Frontal cortex (tissue), 4 donors: ENCODE measurements around the gene HK2. TPM values are rescaled to one million over a fixed set of nuclear protein-coding genes. Genes with fewer than 3 reads are reported as not detected.

Source experiments
- DNase-seq, 2 donors: peaks; one replicate each; pipeline ENCODE4 v3.0.0; 2012; ENCODE audit warnings: low spot score in 2 of 2
- FAIRE-seq: peaks from 2 replicates; lab custom pipeline; 2012; peaks lifted over from hg19 to GRCh38; lab: Jason Lieb, UNC
- total RNA-seq: library from RNA; depleted of rRNA; stranded (reverse); fragments of >200 nt; gene quantifications from one replicate; pipeline ENCODE4 v1.2.3, GENCODE V29; 2014
- donor health status: control.
- donor health status: control.
- donor health status: control.

Gene HK2
- total RNA-seq, 1 donor from 2014 or later = 3.7 TPM

DNA sequence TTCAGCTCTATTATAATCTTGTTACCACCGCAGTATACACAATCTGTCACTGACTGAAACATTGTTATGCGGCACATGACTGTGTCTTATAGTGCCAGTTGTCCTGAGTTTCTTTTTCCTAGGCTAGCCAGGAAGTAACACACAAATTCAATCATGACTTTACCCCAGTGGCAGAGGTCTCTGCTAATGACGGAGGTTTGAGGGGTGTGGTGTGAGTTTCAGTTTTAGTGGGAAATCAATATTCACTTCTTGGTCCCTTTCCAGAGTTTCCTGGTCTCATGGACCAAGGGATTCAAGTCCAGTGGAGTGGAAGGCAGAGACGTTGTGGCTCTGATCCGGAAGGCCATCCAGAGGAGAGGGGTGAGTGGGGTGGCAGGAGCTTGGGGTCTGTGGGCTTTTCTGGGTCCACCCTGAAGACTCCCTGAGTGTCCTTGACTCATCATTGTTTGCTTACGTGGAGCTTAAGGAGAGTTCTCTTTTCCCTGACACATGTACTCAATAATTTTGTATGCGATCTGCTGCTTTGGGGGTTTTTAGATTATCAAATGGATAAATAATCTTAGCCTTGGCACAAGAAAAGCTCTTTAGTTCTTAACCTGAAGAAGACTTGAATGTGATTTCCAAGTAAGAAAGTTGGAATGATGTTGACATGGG lies 39.2 kb downstream of the HK2 start:
- no peak for FAIRE-seq
- DNase-seq = no peak

DNA sequence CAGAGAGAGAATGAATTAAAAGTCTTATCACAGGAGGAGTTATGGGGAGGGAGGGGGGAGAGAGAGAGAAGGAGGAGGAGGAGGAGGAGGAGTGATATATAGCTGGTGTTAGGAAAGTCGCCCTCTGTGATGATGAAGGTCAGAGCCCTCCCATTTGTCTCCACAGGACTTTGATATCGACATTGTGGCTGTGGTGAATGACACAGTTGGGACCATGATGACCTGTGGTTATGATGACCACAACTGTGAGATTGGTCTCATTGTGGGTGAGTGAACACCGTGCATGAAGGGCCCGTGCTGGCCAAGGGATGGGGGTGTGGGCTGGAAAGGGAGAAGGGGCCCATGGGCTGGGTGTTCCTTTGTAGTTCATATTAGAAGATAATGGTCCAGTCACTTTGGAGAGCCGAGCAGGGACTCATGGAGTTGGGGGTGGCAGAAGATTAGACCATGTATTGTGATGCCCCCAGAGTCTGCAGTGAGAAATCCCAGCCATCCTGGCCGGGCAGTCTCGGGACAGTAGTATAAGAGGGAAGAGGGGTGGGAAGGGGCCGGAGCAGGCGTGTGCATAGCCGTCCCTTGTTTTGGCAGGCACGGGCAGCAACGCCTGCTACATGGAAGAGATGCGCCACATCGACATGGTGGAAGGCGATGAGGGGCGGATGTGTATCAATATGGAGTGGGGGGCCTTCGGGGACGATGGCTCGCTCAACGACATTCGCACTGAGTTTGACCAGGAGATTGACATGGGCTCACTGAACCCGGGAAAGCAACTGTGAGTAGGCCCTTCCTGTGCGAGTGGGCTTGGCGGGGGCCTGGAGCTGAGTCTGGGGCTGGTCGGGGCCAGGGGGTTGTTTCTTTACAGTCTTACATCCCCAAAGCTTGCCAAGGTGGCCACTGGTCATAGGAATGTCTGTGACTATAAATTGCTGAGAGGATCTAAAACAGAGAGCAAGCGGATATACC lies 40.0 kb downstream of the HK2 start:
- FAIRE-seq (no peak), DNase-seq (no peak)

DNA sequence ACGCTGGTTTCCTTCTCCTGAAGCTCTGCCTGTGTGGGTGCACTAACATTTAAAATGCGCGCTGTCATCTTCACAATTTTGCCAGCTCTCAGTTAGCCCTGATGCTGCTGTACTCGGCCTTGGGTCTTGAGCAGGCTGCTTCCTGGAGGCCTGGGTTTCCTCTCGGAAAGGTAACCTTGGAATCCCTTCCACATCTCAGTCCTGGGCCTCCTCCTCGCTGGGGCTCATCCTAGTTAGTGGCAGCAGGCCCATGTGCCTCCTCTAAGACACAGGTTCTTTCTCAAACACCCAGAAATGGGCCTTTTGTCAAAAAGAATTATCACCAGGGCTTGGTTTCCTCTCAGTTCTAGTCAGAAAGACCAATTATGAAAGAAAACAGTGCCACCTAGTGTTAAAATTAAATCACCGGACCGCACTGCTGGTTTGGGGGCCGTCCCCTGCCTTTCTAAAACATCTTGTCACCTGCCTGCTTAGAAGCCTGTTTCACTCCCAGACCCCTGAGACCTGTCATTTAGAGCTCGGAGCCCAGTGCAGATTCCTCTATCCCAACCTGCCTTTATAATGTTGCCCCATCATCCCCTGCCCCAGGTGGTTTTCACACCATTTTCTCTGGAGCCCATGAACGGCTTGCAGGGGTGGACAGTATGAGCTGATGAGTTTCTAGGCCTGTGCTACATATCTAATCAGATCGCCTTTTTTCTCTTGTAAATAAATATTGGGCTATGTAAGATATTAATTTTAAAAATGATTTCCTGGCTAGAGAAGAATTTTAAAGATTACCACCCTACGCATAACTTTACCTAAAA lies 42.4 kb downstream of the HK2 start:
- FAIRE-seq (no peak), DNase-seq (peak; percentile 56 to 70)

DNA sequence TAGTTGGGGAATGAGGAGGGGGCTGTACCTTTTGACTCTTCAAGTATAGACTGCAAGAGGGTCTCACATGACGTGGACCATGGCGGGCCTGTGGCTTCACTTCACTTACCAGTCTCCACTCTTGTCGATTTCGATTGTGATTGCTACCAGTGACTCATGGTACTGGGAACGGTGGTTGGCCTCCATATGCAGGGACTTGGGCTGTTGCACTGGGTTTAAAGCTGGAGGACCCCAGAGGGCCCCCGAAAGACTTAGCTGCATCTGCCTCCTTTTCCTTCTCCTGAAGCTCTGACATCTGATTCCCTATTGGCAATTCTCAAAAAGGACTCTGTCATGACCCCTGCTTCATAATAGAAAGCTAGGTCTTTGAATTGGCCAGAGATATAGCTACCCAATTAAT lies 43.4 kb downstream of the HK2 start:
- DNase-seq (no peak), FAIRE-seq (no peak)

DNA sequence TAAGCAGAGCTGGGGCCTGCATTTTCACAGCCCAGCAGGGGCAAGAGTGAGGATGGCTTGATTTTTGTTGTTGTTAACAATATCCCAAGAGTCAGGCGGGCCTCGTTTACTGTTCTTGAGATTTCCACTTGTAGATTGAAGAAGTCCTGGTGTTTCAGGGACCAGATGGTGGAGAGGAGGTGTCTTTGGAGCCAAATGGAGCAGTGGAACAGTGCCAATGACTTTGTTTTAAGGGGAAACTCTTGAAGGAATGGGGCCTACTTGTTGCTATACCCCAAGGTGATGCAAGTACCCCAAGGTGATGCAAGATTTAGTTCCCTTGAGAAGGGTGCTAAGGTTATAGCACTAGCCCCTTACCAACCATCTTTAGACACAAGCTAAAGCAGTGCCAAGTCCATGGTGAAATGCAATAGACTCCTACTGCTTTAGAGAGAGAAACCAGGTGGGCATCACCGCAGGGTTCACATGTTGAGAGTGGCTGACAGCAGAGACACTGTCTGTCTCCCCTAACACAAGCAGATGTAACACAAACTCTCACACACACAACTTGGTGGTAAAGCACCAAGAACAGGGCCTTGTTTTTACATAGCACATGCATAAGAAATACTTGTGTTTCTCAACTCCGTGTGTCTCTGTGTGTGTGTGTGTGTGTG lies 44.0 kb downstream of the HK2 start:
- no peak for FAIRE-seq

DNA sequence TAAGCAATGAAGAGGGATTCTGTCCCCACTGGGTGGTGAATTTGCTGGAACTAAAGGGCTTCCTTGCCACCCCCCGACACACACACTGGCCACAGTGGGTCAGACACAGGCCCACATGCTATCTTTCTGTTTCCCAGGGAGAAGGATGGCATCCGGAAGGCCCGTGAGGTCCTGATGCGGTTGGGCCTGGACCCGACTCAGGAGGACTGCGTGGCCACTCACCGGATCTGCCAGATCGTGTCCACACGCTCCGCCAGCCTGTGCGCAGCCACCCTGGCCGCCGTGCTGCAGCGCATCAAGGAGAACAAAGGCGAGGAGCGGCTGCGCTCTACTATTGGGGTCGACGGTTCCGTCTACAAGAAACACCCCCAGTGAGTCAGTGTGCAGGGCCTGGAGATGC lies 44.6 kb downstream of the HK2 start:
- DNase-seq (no peak), FAIRE-seq (no peak)

More for the DNA sequence above, 44.0 kb downstream of the HK2 start:
- DNase-seq = no peak

DNA sequence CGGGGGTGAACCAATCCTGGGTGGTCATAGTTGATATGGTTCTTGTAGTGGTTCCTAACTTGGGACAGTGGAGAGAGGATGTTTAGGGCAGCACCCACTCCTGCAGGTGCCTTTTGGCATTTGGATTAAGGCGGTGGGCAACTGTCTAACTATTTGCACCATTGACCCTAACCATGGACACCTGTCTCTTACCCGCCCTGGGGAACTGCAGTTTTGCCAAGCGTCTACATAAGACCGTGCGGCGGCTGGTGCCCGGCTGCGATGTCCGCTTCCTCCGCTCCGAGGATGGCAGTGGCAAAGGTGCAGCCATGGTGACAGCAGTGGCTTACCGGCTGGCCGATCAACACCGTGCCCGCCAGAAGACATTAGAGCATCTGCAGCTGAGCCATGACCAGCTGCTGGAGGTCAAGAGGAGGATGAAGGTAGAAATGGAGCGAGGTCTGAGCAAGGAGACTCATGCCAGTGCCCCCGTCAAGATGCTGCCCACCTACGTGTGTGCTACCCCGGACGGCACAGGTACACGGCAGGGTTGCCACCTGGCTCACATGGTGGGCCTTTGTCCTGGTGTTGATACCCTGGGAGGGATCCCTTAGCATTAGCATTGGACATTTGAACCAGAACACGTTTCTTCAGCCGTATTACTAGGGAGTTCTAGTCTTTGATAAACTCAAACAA lies 46.3 kb downstream of the HK2 start:
- FAIRE-seq (no peak), DNase-seq (no peak)

DNA sequence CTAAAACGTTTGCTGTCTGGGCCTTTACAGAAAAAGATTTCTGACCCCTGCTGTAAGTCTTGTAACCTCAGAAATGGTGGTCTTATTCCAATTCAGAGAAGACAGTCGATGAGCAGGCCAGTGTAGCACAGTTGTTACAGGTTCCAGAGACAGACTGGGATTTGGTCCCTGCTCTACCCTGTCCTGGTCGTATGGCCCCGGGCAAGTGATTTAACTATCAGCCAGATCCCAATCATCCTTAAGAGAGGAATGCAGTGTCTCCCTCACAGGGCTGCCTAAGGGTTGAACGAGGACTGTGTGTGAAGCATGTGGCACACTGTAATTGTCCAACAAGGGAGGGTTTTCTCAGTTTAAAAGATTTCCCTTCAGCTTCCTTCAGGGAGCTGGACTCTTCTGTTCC lies 47.2 kb downstream of the HK2 start:
- FAIRE-seq = no peak
- DNase-seq = no peak

DNA sequence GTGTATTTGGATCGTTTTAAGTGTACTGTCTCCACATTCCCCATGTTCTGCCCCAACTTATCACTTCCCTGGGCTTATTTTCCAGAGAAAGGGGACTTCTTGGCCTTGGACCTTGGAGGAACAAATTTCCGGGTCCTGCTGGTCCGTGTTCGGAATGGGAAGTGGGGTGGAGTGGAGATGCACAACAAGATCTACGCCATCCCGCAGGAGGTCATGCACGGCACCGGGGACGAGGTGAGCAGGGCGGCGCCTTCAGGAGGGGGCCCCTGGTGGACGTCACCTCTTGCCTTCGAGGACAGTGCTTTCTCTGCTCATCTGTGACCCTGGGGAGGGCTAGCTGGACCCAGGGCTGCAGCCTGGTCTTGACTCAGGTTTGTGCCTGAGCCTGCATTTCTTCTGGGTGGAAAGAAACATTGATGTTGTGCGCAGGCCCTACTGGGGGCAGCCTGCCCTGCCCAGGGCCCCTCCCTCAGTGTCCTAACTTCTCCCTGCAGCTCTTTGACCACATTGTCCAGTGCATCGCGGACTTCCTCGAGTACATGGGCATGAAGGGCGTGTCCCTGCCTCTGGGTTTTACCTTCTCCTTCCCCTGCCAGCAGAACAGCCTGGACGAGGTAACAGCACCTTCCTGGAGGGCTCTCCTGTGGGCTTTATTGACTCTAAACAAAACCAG lies 47.8 kb downstream of the HK2 start:
- DNase-seq = no peak
- FAIRE-seq = no peak

DNA sequence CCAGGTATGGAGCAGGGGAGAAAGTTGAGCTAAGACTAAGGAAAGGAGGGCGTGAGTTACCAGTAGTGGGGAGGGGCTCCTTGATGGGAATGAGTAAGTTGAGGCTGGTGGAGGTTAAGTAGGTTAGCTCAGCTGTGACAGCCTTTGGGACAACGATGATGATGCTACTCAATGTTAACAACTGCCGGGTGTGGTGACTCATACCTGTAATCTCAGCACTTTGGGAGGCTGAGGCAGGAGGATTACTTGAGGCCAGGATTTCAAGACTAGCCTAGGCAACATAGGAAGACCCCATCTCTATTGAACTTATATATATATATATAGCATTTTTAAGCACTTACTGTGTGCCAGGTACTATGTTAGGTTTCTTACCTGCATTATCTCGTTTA lies 48.4 kb downstream of the HK2 start:
- FAIRE-seq (no peak), DNase-seq (no peak)

DNA sequence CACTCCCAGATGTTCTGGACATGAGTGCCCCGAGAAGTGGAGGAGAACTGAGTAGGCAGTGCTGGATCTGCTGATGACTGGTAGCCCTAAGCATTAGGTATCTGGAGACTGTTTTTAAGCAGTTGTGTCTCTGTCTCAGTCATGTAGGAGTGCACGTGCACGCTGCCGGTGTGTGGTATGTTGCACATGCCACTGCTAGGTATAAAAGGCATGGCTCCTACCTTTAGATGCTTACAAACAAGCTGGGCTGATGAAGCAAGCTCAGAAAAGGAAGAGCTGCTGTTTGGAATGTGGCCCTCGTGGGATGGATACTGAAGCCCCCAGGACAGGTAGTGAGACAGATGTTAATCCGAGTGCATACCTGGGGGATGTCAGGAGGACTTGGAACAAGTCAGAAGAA lies 49.1 kb downstream of the HK2 start:
- no peak for FAIRE-seq
- no peak for DNase-seq

DNA sequence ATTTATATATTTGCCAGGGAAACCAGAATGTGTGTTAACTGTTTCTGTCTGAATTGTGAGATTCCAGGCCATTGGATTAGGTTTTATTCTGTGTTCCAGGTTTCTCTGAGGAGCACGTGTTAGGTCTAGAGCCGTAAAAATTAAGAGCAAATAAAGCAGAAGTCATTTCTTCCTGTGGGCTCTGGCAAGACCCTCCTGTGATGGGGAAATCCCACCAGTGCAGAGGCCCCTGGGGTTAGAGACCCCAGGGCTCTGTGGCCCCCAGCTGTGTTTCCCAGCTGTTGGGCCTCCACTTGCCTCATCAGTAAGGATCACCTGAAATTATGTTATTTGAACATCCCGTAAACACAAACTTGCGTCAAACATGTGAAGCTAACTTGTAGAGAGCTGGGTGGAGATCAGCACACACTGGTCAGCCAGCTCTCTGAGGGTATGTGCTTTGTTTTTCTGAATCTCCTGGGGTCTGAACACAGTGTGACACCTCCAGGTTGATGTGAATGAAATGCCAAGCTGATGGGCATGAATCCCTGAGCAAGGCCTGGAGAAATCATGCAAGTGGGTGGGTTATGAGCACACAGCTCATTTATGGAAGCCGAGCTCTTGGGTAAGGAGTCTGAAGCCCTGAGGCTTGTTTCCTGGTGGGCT lies 50.3 kb downstream of the HK2 start:
- no peak for DNase-seq
- FAIRE-seq = no peak

DNA sequence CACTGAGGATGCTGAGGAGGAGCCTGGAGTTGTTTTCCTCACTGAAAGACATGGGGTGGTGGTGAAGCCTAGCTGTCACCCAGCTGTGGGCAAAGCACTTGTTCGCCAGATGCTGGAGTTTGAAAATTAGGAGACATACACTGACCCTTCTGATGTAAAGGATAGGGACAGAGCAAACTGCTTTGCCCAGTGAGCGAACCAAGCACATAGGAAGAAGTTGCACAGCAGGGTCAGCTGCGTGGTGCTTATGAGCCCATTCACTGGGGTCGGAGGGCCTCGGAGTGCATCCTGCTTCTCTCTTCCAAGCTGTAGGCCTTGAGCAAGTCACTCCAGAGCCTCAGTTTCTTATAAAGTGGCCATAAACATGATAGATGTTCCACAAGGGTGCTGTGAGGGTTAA lies 50.9 kb downstream of the HK2 start:
- FAIRE-seq = no peak
- DNase-seq = no peak

DNA sequence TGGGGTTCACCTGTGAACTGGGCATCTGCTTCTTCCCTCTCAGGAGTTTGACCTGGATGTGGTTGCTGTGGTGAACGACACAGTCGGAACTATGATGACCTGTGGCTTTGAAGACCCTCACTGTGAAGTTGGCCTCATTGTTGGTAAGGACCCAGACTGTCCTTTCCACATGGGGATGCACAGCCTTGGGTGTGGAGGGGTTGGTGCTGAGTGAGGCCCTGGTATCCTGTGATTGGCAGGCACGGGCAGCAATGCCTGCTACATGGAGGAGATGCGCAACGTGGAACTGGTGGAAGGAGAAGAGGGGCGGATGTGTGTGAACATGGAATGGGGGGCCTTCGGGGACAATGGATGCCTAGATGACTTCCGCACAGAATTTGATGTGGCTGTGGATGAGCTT lies 52.3 kb downstream of the HK2 start:
- FAIRE-seq (no peak), DNase-seq (no peak)

DNA sequence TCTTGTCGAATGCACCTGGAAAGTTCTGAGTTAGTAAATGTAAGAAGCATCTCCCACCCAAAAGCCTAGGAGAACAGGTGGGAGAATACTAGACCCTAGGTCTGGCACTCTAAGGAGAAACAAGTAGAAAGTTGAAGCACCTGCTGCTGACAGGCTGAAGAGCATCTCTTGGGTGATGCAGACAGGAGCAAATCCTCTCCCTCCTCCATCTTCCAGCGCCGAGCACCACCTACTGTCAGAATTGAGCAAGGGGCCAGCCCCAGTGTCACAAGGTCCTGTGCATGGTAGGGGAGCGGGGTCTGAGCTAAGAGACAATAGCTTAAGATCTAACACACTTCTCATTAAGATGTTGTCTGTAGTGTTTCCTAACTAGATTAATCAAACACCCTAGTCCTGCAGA lies 52.9 kb downstream of the HK2 start:
- FAIRE-seq (no peak), DNase-seq (no peak)

DNA sequence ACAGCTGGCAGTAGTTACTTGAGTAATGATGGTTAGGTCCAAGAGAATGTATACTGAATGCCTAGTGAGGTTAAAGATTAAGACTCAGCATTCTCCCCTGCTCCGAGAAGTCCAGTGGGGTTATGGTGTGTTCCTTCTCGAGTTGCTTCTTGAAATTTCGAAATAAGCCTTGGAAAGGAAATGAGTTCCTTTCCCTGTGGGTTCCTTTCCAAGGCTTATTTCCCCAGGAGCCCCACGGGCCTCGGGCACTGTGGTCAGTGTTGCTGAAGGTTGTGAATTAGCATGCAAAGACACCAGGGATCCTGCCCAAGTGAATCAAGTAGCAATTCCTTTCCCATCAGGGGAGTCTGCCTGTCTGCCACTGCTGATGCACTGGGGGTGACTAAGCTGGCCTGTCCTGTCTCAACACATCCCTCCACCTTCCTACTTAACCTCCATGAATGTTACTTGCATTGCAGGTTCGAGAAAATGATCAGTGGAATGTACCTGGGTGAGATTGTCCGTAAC lies 53.6 kb downstream of the HK2 start:
- FAIRE-seq = no peak
- no peak for DNase-seq

DNA sequence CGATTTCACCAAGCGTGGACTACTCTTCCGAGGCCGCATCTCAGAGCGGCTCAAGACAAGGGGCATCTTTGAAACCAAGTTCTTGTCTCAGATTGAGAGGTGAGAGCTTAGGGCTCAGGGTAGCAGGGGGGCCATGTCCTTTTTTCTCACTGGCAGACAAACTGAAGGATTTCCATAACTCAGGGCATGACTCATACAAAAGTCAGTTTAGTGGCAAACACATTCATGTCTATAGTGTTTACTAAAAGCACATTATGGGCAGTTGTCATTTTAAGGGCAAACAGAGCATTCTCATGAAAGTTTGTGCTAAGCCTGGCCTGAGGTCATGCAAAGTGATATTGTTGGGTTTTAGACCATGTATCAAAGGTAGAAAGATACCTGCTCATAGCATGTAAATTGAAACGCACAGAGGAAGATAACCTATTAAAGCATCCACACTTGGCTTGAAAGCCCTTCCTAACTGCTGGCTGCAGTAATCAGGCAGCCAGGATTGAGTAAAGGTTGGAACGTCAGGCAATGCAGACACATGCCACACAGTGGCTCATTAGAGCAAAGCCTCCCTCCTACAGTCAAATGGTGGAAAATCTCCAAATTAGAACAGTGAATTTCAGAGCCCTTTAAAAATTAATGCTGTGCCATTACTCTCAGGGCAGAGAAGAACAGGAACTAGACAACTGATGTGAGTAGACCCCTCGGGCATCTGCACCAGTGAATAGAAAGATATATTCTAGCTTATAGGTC lies 54.2 kb downstream of the HK2 start:
- FAIRE-seq = no peak
- DNase-seq = no peak

DNA sequence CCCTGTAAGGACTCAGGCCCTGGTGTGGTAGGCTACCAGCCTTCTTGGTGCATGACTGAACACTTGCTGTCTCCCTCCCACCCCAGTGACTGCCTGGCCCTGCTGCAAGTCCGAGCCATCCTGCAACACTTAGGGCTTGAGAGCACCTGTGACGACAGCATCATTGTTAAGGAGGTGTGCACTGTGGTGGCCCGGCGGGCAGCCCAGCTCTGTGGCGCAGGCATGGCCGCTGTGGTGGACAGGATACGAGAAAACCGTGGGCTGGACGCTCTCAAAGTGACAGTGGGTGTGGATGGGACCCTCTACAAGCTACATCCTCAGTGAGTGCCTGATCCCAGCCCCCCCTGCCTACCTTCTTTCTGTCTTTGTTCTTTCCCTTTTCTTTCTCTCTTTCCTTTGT lies 55.2 kb downstream of the HK2 start:
- no peak for FAIRE-seq

More for the DNA sequence above, 55.2 kb downstream of the HK2 start:
- no peak for DNase-seq
